Tibial nerve (tissue), 4 donors: ENCODE data around the gene CHRNA7. TPM values are rescaled to one million over a fixed set of nuclear protein-coding genes. Genes with fewer than 3 reads are reported as not detected.
A peak's percentile ranks its signal among the peaks of the same experiment; 100 is the strongest.

Experiments used
- DNase-seq, 2 donors: peaks; one replicate each; pipeline ENCODE4 v3.0.0-alpha.2; 2019; ENCODE audit warnings: low spot score in 2 of 2
- H3K27ac ChIP-seq, 4 donors: fragments of 200-600 bp; sonication (generic) in 3 of 4; one replicate each; pipeline ENCODE4 v1.5.1; 2017 to 2019; ENCODE audit warnings: mild to moderate bottlenecking in 1 of 4
- H3K27me3 ChIP-seq, 2 donors: fragments of 200-600 bp; sonication (generic) in 1 of 2; one replicate each; pipeline versions ENCODE4 v1.5.1 to v1.6.0; 2017 to 2019
- H3K36me3 ChIP-seq, 3 donors: fragments of 200-600 bp; sonication (generic); one replicate each; pipeline ENCODE4 v1.5.1; 2018 to 2019
- H3K4me1 ChIP-seq, 4 donors: fragments of 200-600 bp; sonication (generic) in 3 of 4; one replicate each; pipeline ENCODE4 v1.5.1; 2017 to 2019
- H3K4me3 ChIP-seq, 4 donors: fragments of 200-600 bp; sonication (generic) in 3 of 4; one replicate each; pipeline ENCODE4 v1.5.1; 2017 to 2019; ENCODE audit warnings: mild to moderate bottlenecking in 1 of 4, moderate library complexity in 1 of 4
- H3K9me3 ChIP-seq, 4 donors: fragments of 200-600 bp; sonication (generic) in 3 of 4; one replicate each; pipeline ENCODE4 v1.5.1; 2017 to 2019
- EP300 ChIP-seq, 2 donors: sonication (generic); formaldehyde crosslinking; IDR thresholded peaks; one replicate each; pipeline ENCODE4 v1.6.1; 2017; ENCODE audit warnings: antibody characterized with exemption in 2 of 2, mild to moderate bottlenecking in 1 of 2
- POLR2A ChIP-seq, 2 donors: fragments of 450-650 bp; IDR thresholded peaks; one replicate each; pipeline ENCODE4 v1.6.1; 2017; ENCODE audit warnings: antibody characterized with exemption in 2 of 2, mild to moderate bottlenecking in 2 of 2, moderate library complexity in 2 of 2
- WGBS, 2 donors: methylation state at CpG; one replicate each; pipeline ENCODE4 v1.1.5; 2018; 5-methylcytosine and 5-hydroxymethylcytosine counted together
- total RNA-seq, 4 donors: library from RNA; depleted of rRNA; stranded (reverse); fragments of >200 nt; gene quantifications; one replicate each; pipeline ENCODE4 v1.1.0, GENCODE V29; 2016
- TF ChIP-seq, protein P1 (sequence below), 5 experiments: fragments of 200-600 bp in 3 of 5; fragments of 450-650 bp in 2 of 5; sonication (generic) in 3 of 5; IDR thresholded peaks; one replicate each; pipeline ENCODE4 v1.5.1; 2016 to 2019; ENCODE audit warnings: antibody characterized with exemption in 5 of 5, mild to moderate bottlenecking in 3 of 5, moderate library complexity in 2 of 5

Gene CHRNA7
- total RNA-seq, 4 donors from 2014 or later, result 0.20 to 6.3 (median 1.3) TPM

- H3K4me3 ChIP-seq, result peak overlapping the region in 2 of 4 donors; percentile 29 to 53
Measured at GRCh38 chr15:32029409-32029861, 880 bp upstream of the CHRNA7 start.

DNA sequence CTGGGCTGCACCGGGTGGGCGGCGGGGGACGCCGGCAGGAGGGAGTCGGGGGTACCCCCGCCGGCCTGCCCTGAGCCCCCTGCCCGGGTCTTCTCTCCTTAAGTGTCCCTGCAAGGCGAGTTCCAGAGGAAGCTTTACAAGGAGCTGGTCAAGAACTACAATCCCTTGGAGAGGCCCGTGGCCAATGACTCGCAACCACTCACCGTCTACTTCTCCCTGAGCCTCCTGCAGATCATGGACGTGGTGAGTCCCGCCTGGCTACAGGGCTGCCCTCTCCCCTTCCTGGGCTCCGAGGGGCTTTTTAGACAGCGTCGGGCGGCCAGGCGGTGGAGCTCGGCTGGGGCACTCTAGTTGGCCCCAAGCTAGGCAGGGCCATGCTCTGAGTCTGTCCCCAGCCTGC, 480 bp downstream of the CHRNA7 start:
- peak overlapping the region; percentile 28 to 53 (median 36) for H3K4me3 ChIP-seq
- TF ChIP-seq POLR2A (IDR thresholded peaks at IDR 0.05) (no peak), EP300 (IDR thresholded peaks at IDR 0.05) (no peak)
- TF ChIP-seq, protein P1, sequence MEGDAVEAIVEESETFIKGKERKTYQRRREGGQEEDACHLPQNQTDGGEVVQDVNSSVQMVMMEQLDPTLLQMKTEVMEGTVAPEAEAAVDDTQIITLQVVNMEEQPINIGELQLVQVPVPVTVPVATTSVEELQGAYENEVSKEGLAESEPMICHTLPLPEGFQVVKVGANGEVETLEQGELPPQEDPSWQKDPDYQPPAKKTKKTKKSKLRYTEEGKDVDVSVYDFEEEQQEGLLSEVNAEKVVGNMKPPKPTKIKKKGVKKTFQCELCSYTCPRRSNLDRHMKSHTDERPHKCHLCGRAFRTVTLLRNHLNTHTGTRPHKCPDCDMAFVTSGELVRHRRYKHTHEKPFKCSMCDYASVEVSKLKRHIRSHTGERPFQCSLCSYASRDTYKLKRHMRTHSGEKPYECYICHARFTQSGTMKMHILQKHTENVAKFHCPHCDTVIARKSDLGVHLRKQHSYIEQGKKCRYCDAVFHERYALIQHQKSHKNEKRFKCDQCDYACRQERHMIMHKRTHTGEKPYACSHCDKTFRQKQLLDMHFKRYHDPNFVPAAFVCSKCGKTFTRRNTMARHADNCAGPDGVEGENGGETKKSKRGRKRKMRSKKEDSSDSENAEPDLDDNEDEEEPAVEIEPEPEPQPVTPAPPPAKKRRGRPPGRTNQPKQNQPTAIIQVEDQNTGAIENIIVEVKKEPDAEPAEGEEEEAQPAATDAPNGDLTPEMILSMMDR (IDR thresholded peaks at IDR 0.05), result no peak
- H3K27ac ChIP-seq, result peak overlapping the region in 1 of 4 donors; percentile 26
- peaks cover 0 to 18% (median 0%) of the 10 kb centered on the region in 4 donors for H3K4me1 ChIP-seq
- no peaks in the 10 kb centered on the region for H3K9me3 ChIP-seq
- no peaks in the 10 kb centered on the region for H3K36me3 ChIP-seq
- WGBS, 2 donors, result 1 to 11% methylated on average over 8 to 12 of the region's 21 CpGs
- H3K27me3 ChIP-seq, result peaks cover 0 to 40% of the 10 kb centered on the region in 2 donors
- no peak for DNase-seq

More at GRCh38 chr15:32029409-32029861, 880 bp upstream of the CHRNA7 start:
- Histone ChIP-seq H3K4me1 (peaks cover 0 to 18% (median 0%) of the 10 kb centered on the region in 4 donors), H3K36me3 (no peaks in the 10 kb centered on the region), H3K27ac (no peak overlapping the region), H3K27me3 (peaks cover 0 to 40% of the 10 kb centered on the region in 2 donors), H3K9me3 (no peaks in the 10 kb centered on the region)
- TF ChIP-seq EP300 (IDR thresholded peaks at IDR 0.05) (no peak), POLR2A (IDR thresholded peaks at IDR 0.05) (no peak)
- TF ChIP-seq, protein P1 (IDR thresholded peaks at IDR 0.05), result no peak
- DNase-seq, result no peak
- WGBS, 2 donors, result 0% methylated on average over 16 of the region's 16 CpGs

DNA sequence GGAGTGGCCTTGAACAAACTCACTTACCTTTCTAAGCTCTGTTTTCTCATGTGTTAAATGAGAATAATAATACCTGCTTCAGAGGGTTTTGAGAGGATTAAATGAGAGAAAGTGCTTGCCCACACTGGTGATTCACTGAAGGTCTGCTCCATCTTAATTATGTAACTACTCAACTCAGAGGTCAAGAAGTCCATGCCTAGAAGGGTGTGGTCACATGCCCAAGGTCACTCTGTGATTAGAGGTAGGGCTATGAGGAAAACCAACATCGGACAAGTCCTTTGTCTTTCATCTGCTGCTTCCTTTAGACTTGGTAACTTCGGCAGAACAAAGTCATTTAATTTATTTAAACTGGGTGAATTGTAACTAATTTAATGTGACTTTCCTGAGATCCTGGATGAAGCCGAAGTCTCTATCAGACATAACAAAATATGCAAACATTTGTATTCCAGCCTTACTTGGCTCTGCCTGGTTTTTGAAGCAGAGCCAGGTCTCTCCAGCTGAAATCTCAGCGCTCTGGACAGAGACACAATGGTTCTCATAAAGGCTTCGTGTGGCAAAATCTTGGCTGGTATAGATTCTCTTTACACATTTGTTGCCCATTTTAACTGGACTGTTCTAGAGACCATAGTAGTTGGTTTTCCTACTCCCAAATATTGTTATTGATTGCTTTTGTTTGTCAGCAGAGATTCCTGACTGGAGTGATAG, 3.0 kb downstream of the CHRNA7 start:
- H3K27me3 ChIP-seq, result peaks cover 0 to 33% of the 10 kb centered on the region in 2 donors
- no peak overlapping the region for H3K27ac ChIP-seq
- 44 to 56% methylated on average over 5 of the region's 5 CpGs for WGBS, 2 donors
- TF ChIP-seq, protein P1 (IDR thresholded peaks at IDR 0.05), result no peak
- TF ChIP-seq EP300 (IDR thresholded peaks at IDR 0.05) (no peak), POLR2A (IDR thresholded peaks at IDR 0.05) (no peak)
- DNase-seq, result no peak
- peaks cover 0 to 18% (median 0%) of the 10 kb centered on the region in 4 donors for H3K4me1 ChIP-seq
- no peaks in the 10 kb centered on the region for H3K9me3 ChIP-seq
- no peak overlapping the region for H3K4me3 ChIP-seq
- H3K36me3 ChIP-seq, result no peaks in the 10 kb centered on the region

- no peaks in the 10 kb centered on the region for H3K36me3 ChIP-seq
- no peak for DNase-seq
- no peak overlapping the region for H3K27ac ChIP-seq
- peaks cover 0 to 28% of the 10 kb centered on the region in 2 donors for H3K27me3 ChIP-seq
- H3K9me3 ChIP-seq, result no peaks in the 10 kb centered on the region
- TF ChIP-seq POLR2A (IDR thresholded peaks at IDR 0.05) (no peak), EP300 (IDR thresholded peaks at IDR 0.05) (no peak)
- TF ChIP-seq, protein P1 (IDR thresholded peaks at IDR 0.05), result no peak
- H3K4me3 ChIP-seq, result no peak overlapping the region
- peaks cover 0 to 17% (median 0%) of the 10 kb centered on the region in 4 donors for H3K4me1 ChIP-seq
Measured at GRCh38 chr15:32034106-32034505, 3.8 kb downstream of the CHRNA7 start.

DNA sequence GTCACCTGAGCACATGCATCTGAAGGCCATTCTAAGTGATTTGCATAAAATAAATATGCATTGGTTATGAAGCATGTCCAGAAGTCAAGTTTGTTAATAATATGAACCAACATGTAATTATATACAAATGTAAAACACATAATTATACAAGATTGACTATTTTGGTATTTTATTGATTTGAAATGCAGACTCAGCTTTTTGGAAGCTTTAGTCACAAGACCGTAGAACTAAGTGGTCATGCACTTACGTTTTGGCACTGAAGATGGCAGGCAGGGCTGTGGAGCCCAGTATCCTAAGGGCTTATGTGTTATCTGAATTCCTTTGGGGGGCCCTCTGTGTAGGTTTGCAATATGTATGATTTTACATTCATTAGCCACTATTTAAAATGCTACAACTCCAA, 5.0 kb downstream of the CHRNA7 start:
- WGBS, 2 donors, result 62 to 68% methylated on average over 2 of the region's 2 CpGs

More for the DNA sequence above, 5.0 kb downstream of the CHRNA7 start:
- H3K4me1 ChIP-seq, result peaks cover 0 to 7% (median 0%) of the 10 kb centered on the region in 4 donors
- H3K27ac ChIP-seq, result no peak overlapping the region
- H3K36me3 ChIP-seq, result no peaks in the 10 kb centered on the region
- H3K9me3 ChIP-seq, result no peaks in the 10 kb centered on the region
- TF ChIP-seq EP300 (IDR thresholded peaks at IDR 0.05) (no peak), POLR2A (IDR thresholded peaks at IDR 0.05) (no peak)
- TF ChIP-seq, protein P1 (IDR thresholded peaks at IDR 0.05), result no peak
- DNase-seq, result no peak
- H3K27me3 ChIP-seq, result peaks cover 0 to 19% of the 10 kb centered on the region in 2 donors
- no peak overlapping the region for H3K4me3 ChIP-seq
